Measurements from ENCODE around the gene FAM135A.

The FAM135A gene

GRCh38 chr6:70404658-70405057, 8.7 kb upstream of the FAM135A start:
- H3K36me3 ChIP-seq (replicated peaks; ENCODE audit: insufficient read depth, low read length) = no peaks in the 10 kb centered on the region
- H3K27me3 ChIP-seq (replicated peaks; ENCODE audit: insufficient read depth, low read length) = no peaks in the 10 kb centered on the region
- H3K9me2 ChIP-seq (replicated peaks; ENCODE audit: insufficient read depth, low read length) = no peaks in the 10 kb centered on the region
- no peaks in the 10 kb centered on the region for H3K4me1 ChIP-seq (ENCODE audit: low read length)
- no peak overlapping the region for H2AFZ ChIP-seq (ENCODE audit: low read length)
- no peak overlapping the region for H3K27ac ChIP-seq (ENCODE audit: low read length)
- DNase-seq = no peak
- no peak overlapping the region for H3K4me2 ChIP-seq (ENCODE audit: low read depth, low read length)
- no peaks in the 10 kb centered on the region for H3K9me3 ChIP-seq (replicated peaks; ENCODE audit: insufficient read depth, low read length)
- no peaks in the 10 kb centered on the region for H3F3A ChIP-seq (ENCODE audit: insufficient read depth, low read length)
- no peak overlapping the region for H3K4me3 ChIP-seq (ENCODE audit: low read length)
- H3K79me2 ChIP-seq (ENCODE audit: low read length) = no peaks in the 10 kb centered on the region
- no peak for TF ChIP-seq EZH2 (optimal IDR thresholded peaks at IDR 0.05; ENCODE audit: low read depth, low read length)
- no peak for TF ChIP-seq EZH2phosphoT487 (IDR thresholded peaks at IDR 0.05; ENCODE audit: low read length)
- no peak for TF ChIP-seq CTCF (IDR thresholded peaks at IDR 0.05; ENCODE audit: low read length)
- H4K20me1 ChIP-seq (ENCODE audit: insufficient read depth, low read length) = no peaks in the 10 kb centered on the region
- no peak overlapping the region for H3K9ac ChIP-seq (ENCODE audit: low read length)

GRCh38 chr6:70409216-70409615, 4.1 kb upstream of the FAM135A start:
- TF ChIP-seq EZH2 (optimal IDR thresholded peaks at IDR 0.05; ENCODE audit: low read depth, low read length) = no peak
- no peak for TF ChIP-seq EZH2phosphoT487 (IDR thresholded peaks at IDR 0.05; ENCODE audit: low read length)
- no peak for TF ChIP-seq CTCF (IDR thresholded peaks at IDR 0.05; ENCODE audit: low read length)
- no peaks in the 10 kb centered on the region for H3K9me2 ChIP-seq (replicated peaks; ENCODE audit: insufficient read depth, low read length)
- H4K20me1 ChIP-seq (ENCODE audit: insufficient read depth, low read length) = no peaks in the 10 kb centered on the region

GRCh38 chr6:70411542-70412251, 1.6 kb upstream of the FAM135A start:
- H3K4me1 ChIP-seq (ENCODE audit: low read length) = peaks cover 9% of the 10 kb centered on the region; the same call in 1 of the 2 replicates
- peaks cover 12% of the 10 kb centered on the region for H3F3A ChIP-seq (ENCODE audit: insufficient read depth, low read length)
- TF ChIP-seq CTCF (IDR thresholded peaks at IDR 0.05; ENCODE audit: low read length) (no peak), EZH2 (optimal IDR thresholded peaks at IDR 0.05; ENCODE audit: low read depth, low read length) (no peak), EZH2phosphoT487 (IDR thresholded peaks at IDR 0.05; ENCODE audit: low read length) (no peak)
- no peak overlapping the region for H3K27ac ChIP-seq (ENCODE audit: low read length)
- H2AFZ ChIP-seq (ENCODE audit: low read length) = no peak overlapping the region
- H3K79me2 ChIP-seq (ENCODE audit: low read length) = peaks cover 26% of the 10 kb centered on the region
- H4K20me1 ChIP-seq (ENCODE audit: insufficient read depth, low read length) = no peaks in the 10 kb centered on the region
- no peaks in the 10 kb centered on the region for H3K36me3 ChIP-seq (replicated peaks; ENCODE audit: insufficient read depth, low read length)
- H3K9me3 ChIP-seq (replicated peaks; ENCODE audit: insufficient read depth, low read length) = no peaks in the 10 kb centered on the region
- no peak overlapping the region for H3K9ac ChIP-seq (ENCODE audit: low read length)
- no peak overlapping the region for H3K4me3 ChIP-seq (ENCODE audit: low read length)
- H3K27me3 ChIP-seq (replicated peaks; ENCODE audit: insufficient read depth, low read length) = no peaks in the 10 kb centered on the region
- H3K9me2 ChIP-seq (replicated peaks; ENCODE audit: insufficient read depth, low read length) = no peaks in the 10 kb centered on the region
- no peak overlapping the region for H3K4me2 ChIP-seq (ENCODE audit: low read depth, low read length)
- no peak for DNase-seq

More at GRCh38 chr6:70409216-70409615, 4.1 kb upstream of the FAM135A start:
- Histone ChIP-seq H3K9ac (ENCODE audit: low read length) (no peak overlapping the region), H3F3A (ENCODE audit: insufficient read depth, low read length) (peaks cover 4% of the 10 kb centered on the region; the same call in 1 of the 2 replicates), H3K4me3 (ENCODE audit: low read length) (no peak overlapping the region), H3K79me2 (ENCODE audit: low read length) (peaks cover 7% of the 10 kb centered on the region), H3K4me1 (ENCODE audit: low read length) (no peaks in the 10 kb centered on the region), H3K27ac (ENCODE audit: low read length) (no peak overlapping the region), H3K36me3 (replicated peaks; ENCODE audit: insufficient read depth, low read length) (no peaks in the 10 kb centered on the region), H3K9me3 (replicated peaks; ENCODE audit: insufficient read depth, low read length) (no peaks in the 10 kb centered on the region), H3K27me3 (replicated peaks; ENCODE audit: insufficient read depth, low read length) (no peaks in the 10 kb centered on the region), H3K4me2 (ENCODE audit: low read depth, low read length) (no peak overlapping the region), H2AFZ (ENCODE audit: low read length) (no peak overlapping the region)
- no peak for DNase-seq
